Trophoblast cell (in vitro differentiated cells and primary cell): ENCODE data around the gene TMEM38B.
"Not testable (repeated sequence)": the region's sequence is repeated elsewhere in the genome, so short reads cannot be mapped to it uniquely, and the experiment has no call there.

Experiments used
- DNase-seq, 2 donors: peaks; one replicate each; pipeline ENCODE4 v3.0.0-alpha.2; 2016
- H2AFZ ChIP-seq: 2 replicates; pipeline ENCODE4 v1.6.1; 2013; ENCODE audit warnings: low read length, moderate library complexity, mild to moderate bottlenecking; ENCODE audit not compliant: insufficient read depth, poor library complexity
- H2AK5ac ChIP-seq: 2 replicates; pipeline ENCODE4 v1.6.1; 2013; ENCODE audit warnings: mild to moderate bottlenecking, low read length
- H2BK120ac ChIP-seq: 2 replicates; pipeline ENCODE4 v1.6.1; 2013; ENCODE audit warnings: low read length, mild to moderate bottlenecking, moderate library complexity; ENCODE audit not compliant: insufficient read depth, poor library complexity
- H2BK12ac ChIP-seq: 2 replicates; pipeline ENCODE4 v1.6.1; 2013; ENCODE audit warnings: mild to moderate bottlenecking, low read length, moderate library complexity
- H2BK5ac ChIP-seq: 2 replicates; pipeline ENCODE4 v1.6.1; 2013; ENCODE audit warnings: low read length, low read depth, moderate library complexity, mild to moderate bottlenecking; ENCODE audit not compliant: poor library complexity
- H3K14ac ChIP-seq: 2 replicates; pipeline ENCODE4 v1.6.1; 2013; ENCODE audit warnings: mild to moderate bottlenecking, low read length
- H3K18ac ChIP-seq: 2 replicates; pipeline ENCODE4 v1.6.1; 2013; ENCODE audit warnings: mild to moderate bottlenecking, low read length
- H3K23ac ChIP-seq: 2 replicates; pipeline ENCODE4 v1.6.1; 2013; ENCODE audit warnings: low read length
- H3K27ac ChIP-seq: 2 replicates; pipeline ENCODE4 v1.5.1; 2013; ENCODE audit warnings: low read depth, mild to moderate bottlenecking, inconsistent platforms, low read length, moderate library complexity
- H3K27me3 ChIP-seq: 2 replicates; pipeline ENCODE4 v1.6.1; 2013; ENCODE audit warnings: inconsistent platforms, mild to moderate bottlenecking, low read length, moderate library complexity; ENCODE audit not compliant: insufficient read depth
- H3K36me3 ChIP-seq, 2 experiments: 1 replicate in 1 of 2; 2 replicates in 1 of 2; pipeline ENCODE4 v1.6.1; 2013; ENCODE audit warnings: low read length in 2 of 2, mild to moderate bottlenecking in 2 of 2, moderate library complexity in 1 of 2; ENCODE audit not compliant: insufficient read depth in 2 of 2, control insufficient read depth in 1 of 2
- H3K4ac ChIP-seq: 2 replicates; pipeline ENCODE4 v1.6.1; 2013; ENCODE audit warnings: low read depth, mild to moderate bottlenecking, low read length, moderate library complexity
- H3K4me1 ChIP-seq, 2 experiments: 1 replicate in 1 of 2; 2 replicates in 1 of 2; pipeline ENCODE4 v1.6.1; 2013; ENCODE audit warnings: low read length in 2 of 2, mild to moderate bottlenecking in 2 of 2, moderate library complexity in 1 of 2; ENCODE audit not compliant: insufficient read depth in 2 of 2, control insufficient read depth in 1 of 2
- H3K4me2 ChIP-seq: 2 replicates; pipeline ENCODE4 v1.6.1; 2013; ENCODE audit warnings: inconsistent platforms, mild to moderate bottlenecking, low read length, moderate library complexity
- H3K4me3 ChIP-seq: 2 replicates; pipeline ENCODE4 v1.5.1; 2013; ENCODE audit warnings: mild to moderate bottlenecking, low read depth, low read length, inconsistent platforms
- H3K79me1 ChIP-seq: one replicate; pipeline ENCODE4 v1.6.1; 2013; ENCODE audit warnings: low read length
- H3K79me2 ChIP-seq: 2 replicates; pipeline ENCODE4 v1.6.1; 2013; ENCODE audit warnings: low read length, mild to moderate bottlenecking; ENCODE audit not compliant: control insufficient read depth, insufficient read depth, poor library complexity
- H3K9ac ChIP-seq: 2 replicates; pipeline ENCODE4 v1.6.1; 2013; ENCODE audit warnings: mild to moderate bottlenecking, low read length
- H3K9me3 ChIP-seq: 2 replicates; pipeline ENCODE4 v1.6.1; 2013; ENCODE audit warnings: low read depth, mild to moderate bottlenecking, control low read depth, inconsistent platforms, low read length; ENCODE audit not compliant: insufficient read depth
- H4K12ac ChIP-seq: 2 replicates; pipeline ENCODE4 v1.6.1; 2013; ENCODE audit warnings: low read depth, mild to moderate bottlenecking, low read length, moderate library complexity
- H4K8ac ChIP-seq: 2 replicates; pipeline ENCODE4 v1.6.1; 2013; ENCODE audit warnings: low read depth, mild to moderate bottlenecking, low read length, moderate library complexity
- H4K91ac ChIP-seq: one replicate; pipeline ENCODE4 v1.6.1; 2013; ENCODE audit warnings: low read depth, mild to moderate bottlenecking, low read length, moderate library complexity
- WGBS: extraction: QIAGEN DNeasy Blood & Tissue Kit; methylation state at CpG from one replicate; pipeline ENCODE4 v1.1.7; 2013; ENCODE audit warnings: missing lambda C conversion rate; ENCODE audit not compliant: insufficient read length, insufficient coverage; ENCODE audit errors: extremely low coverage; 5-methylcytosine and 5-hydroxymethylcytosine counted together

TMEM38B gene

DNA sequence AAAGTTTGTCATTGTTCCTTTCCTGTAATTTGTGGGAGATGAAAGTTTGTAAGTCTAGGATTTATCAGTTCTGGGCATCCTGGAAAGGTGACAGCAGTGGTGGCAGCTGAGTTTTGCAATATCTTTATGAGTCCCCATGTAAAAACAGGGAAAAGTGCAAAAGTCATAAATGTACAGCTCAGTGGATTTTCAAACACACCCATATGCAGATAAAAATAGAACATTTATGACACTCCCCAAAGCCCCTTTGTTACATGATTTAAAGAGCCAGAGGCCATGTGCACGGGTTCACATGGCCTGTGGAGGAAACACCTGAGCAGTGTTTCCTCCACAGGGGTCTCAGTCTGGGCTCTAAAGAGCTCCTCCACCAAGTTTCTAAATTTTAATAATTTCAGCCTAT, 6.3 kb downstream of the TMEM38B start:
- no peak overlapping the region for H2BK12ac ChIP-seq
- H3K36me3 ChIP-seq: no peaks in the 10 kb centered on the region
- H2BK5ac ChIP-seq: no peak overlapping the region
- no peak overlapping the region for H3K18ac ChIP-seq
- no peaks in the 10 kb centered on the region for H3K79me2 ChIP-seq
- no peak overlapping the region for H4K8ac ChIP-seq
- H3K79me1 ChIP-seq: no peaks in the 10 kb centered on the region
- H3K9ac ChIP-seq: no peak overlapping the region
- no peak overlapping the region for H4K91ac ChIP-seq
- H3K4me2 ChIP-seq: no peak overlapping the region
- no CpG with 5 or more reads among the region's 1 CpG for whole genome bisulfite sequencing
- no peak overlapping the region for H3K27ac ChIP-seq
- no peak overlapping the region for H3K4me3 ChIP-seq
- H2AFZ ChIP-seq: no peak overlapping the region
- H3K9me3 ChIP-seq: no peaks in the 10 kb centered on the region
- H2BK120ac ChIP-seq: no peak overlapping the region
- H4K12ac ChIP-seq: no peak overlapping the region
- H3K14ac ChIP-seq: no peak overlapping the region
- H2AK5ac ChIP-seq: no peak overlapping the region
- no peak overlapping the region for H3K23ac ChIP-seq
- DNase-seq: no peak
- no peaks in the 10 kb centered on the region for H3K4me1 ChIP-seq
- no peak overlapping the region for H3K4ac ChIP-seq
- H3K27me3 ChIP-seq: no peaks in the 10 kb centered on the region

DNA sequence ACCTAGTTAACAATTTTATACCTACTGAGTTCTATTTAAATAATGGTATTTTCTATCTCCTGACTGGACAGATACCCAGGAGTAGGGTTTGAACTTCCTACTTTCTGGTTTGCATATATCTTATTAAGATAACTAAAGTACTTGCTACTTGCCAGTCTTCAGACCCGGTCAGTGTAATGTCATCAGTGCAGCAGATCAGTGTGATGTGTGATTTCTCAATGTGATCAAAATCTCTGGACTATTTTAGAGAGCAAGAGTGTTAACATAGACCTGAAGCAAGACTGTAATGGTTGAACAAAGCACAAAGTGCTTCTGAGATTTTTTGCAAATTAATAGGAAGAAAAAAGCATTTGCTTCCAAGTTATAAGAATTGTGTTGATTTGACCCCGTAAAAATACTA, 6.8 kb downstream of the TMEM38B start:
- Histone ChIP-seq H3K79me2 (no peaks in the 10 kb centered on the region), H3K79me1 (no peaks in the 10 kb centered on the region), H3K9ac (no peak overlapping the region), H3K4me1 (no peaks in the 10 kb centered on the region), H3K9me3 (no peaks in the 10 kb centered on the region), H4K8ac (no peak overlapping the region), H3K4ac (no peak overlapping the region), H3K14ac (no peak overlapping the region), H3K36me3 (peaks cover 0 to under 1% of the 10 kb centered on the region in 2 experiments), H2BK120ac (no peak overlapping the region), H3K4me3 (no peak overlapping the region), H2BK12ac (no peak overlapping the region), H3K18ac (no peak overlapping the region), H2AK5ac (no peak overlapping the region), H2AFZ (no peak overlapping the region), H2BK5ac (no peak overlapping the region), H4K12ac (no peak overlapping the region), H4K91ac (no peak overlapping the region), H3K23ac (no peak overlapping the region), H3K27me3 (no peaks in the 10 kb centered on the region), H3K4me2 (no peak overlapping the region), H3K27ac (no peak overlapping the region)
- DNase-seq: no peak
- no CpG with 5 or more reads among the region's 2 CpGs for WGBS

DNA sequence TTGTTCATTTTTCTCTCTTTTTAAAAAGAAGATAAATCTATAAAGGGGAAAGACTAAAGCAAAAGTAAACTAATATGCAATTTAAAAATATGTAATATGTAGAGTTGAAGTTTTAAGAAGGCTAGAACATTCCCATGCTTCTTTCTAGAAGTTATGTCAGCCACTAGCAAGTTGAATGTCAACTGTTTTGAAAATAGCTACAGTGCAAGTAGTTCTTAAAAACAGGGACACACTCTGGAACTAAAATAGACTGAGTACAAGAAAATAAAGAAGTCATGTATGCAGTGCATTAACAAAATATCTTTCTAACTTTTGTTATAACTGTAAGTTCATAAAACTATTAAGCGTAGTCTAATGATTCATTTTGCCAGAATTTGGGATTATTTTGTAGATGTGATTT, 7.9 kb downstream of the TMEM38B start:
- H2BK12ac ChIP-seq: no peak overlapping the region
- DNase-seq: no peak
- no peak overlapping the region for H2AFZ ChIP-seq
- H3K36me3 ChIP-seq: peaks cover 0 to 2% of the 10 kb centered on the region in 2 experiments
- no peak overlapping the region for H3K14ac ChIP-seq
- H3K79me2 ChIP-seq: no peaks in the 10 kb centered on the region
- H3K27me3 ChIP-seq: no peaks in the 10 kb centered on the region
- no peak overlapping the region for H2AK5ac ChIP-seq
- no peaks in the 10 kb centered on the region for H3K79me1 ChIP-seq
- H3K4me2 ChIP-seq: no peak overlapping the region
- H3K23ac ChIP-seq: no peak overlapping the region
- no peak overlapping the region for H3K27ac ChIP-seq
- H2BK120ac ChIP-seq: no peak overlapping the region
- H3K4ac ChIP-seq: no peak overlapping the region
- no peak overlapping the region for H4K12ac ChIP-seq
- no peak overlapping the region for H3K18ac ChIP-seq
- no peaks in the 10 kb centered on the region for H3K4me1 ChIP-seq
- no peak overlapping the region for H3K4me3 ChIP-seq
- H4K8ac ChIP-seq: no peak overlapping the region
- H3K9me3 ChIP-seq: no peaks in the 10 kb centered on the region
- H3K9ac ChIP-seq: no peak overlapping the region
- H2BK5ac ChIP-seq: no peak overlapping the region
- H4K91ac ChIP-seq: no peak overlapping the region
- no CpG with 5 or more reads among the region's 1 CpG for WGBS

DNA sequence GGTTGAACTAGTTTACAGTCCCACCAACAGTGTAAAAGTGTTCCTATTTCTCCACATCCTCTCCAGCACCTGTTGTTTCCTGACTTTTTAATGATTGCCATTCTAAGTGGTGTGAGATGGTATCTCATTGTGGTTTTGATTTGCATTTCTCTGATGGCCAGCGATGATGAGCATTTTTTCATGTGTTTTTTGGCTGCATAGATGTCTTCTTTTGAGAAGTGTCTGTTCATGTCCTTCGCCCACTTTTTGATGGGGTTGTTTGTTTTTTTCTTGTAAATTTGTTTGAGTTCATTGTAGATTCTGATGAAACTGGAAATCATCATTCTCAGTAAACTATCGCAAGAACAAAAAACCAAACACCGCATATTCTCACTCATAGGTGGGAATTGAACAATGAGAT, 9.3 kb downstream of the TMEM38B start:
- H4K8ac ChIP-seq, H3K14ac ChIP-seq, H3K4ac ChIP-seq, H3K36me3 ChIP-seq, H3K79me2 ChIP-seq, H4K91ac ChIP-seq, H3K4me1 ChIP-seq, H4K12ac ChIP-seq, H3K4me2 ChIP-seq, H3K23ac ChIP-seq, DNase-seq, H3K79me1 ChIP-seq, H3K9ac ChIP-seq, H2BK5ac ChIP-seq, H3K4me3 ChIP-seq, H3K27ac ChIP-seq, H2BK120ac ChIP-seq, H2BK12ac ChIP-seq, H3K18ac ChIP-seq, H3K27me3 ChIP-seq, H2AFZ ChIP-seq, H3K9me3 ChIP-seq, H2AK5ac ChIP-seq: not testable (repeated sequence)
- no CpG with 5 or more reads among the region's 4 CpGs for WGBS
